K562 (cell line): Measurements from ENCODE around the gene ABI3BP. TPM values are rescaled to one million over a fixed set of nuclear protein-coding genes. Genes with fewer than 3 reads are reported as not detected.

Experiments used
- ATAC-seq: fragments of 200-7000 bp; cut with Tn5 transposase; 3 replicates; pipeline ENCODE4 v1.9.1; 2020; ENCODE audit warnings: moderate library complexity
- BruUV-seq: library from RNA; stranded (reverse); fragments of 400-500 nt; replicated peaks from 2 replicates; lab custom pipeline; 2021; lab: Mats Ljungman, UMichigan
- CTCF ChIA-PET: fragments of 300-600 bp; formaldehyde crosslinking; extraction: SDS; loops from one replicate; lab custom pipeline; 2021; ENCODE audit warnings: low intra/inter-chr PET ratio; lab: Yijun Ruan, JAX
- POLR2A ChIA-PET: fragments of 300-600, 350-650 bp; sonication (Branson Sonifier 250); formaldehyde crosslinking; extraction: SDS; loops from one replicate; lab custom pipeline; 2021; ENCODE audit warnings: antibody characterized with exemption, inconsistent platforms; lab: Yijun Ruan, JAX
- DNase-seq, 4 experiments: peaks; one replicate each; pipeline versions ENCODE4 v3.0.0 to v3.0.0-alpha.2; 2011 to 2018; ENCODE audit warnings: low spot score in 3 of 4, mixed read lengths in 3 of 4; ENCODE audit errors: extremely low read depth in 1 of 4
- FAIRE-seq: peaks from 2 replicates; lab custom pipeline; 2011; peaks lifted over from hg19 to GRCh38; lab: Jason Lieb, UNC
- H2AFZ ChIP-seq: 2 replicates; pipeline ENCODE4 v1.6.0; 2011; ENCODE audit warnings: low read depth, low read length, control low read depth, inconsistent platforms
- H3K27ac ChIP-seq: fragments of 200-600 bp; 3 replicates; pipeline ENCODE4 v1.8.0; 2011; ENCODE audit warnings: low read depth, mild to moderate bottlenecking, control low read depth, inconsistent platforms, low read length, moderate library complexity, mixed read lengths; ENCODE audit errors: extremely low read depth
- H3K27me3 ChIP-seq, 2 experiments: fragments of 300-600 bp in 1 of 2; 2 replicates in 1 of 2; 3 replicates in 1 of 2; pipeline versions ENCODE4 v1.6.0 to v1.8.0; 2011; ENCODE audit warnings: inconsistent platforms in 2 of 2, low read length in 2 of 2, mild to moderate bottlenecking in 1 of 2, mixed read lengths in 1 of 2, moderate library complexity in 1 of 2; ENCODE audit not compliant: control insufficient read depth in 2 of 2, insufficient read depth in 2 of 2
- H3K36me3 ChIP-seq: fragments of 300-600 bp; 3 replicates; pipeline ENCODE4 v1.8.0; 2011; ENCODE audit warnings: mild to moderate bottlenecking, low read length, inconsistent platforms; ENCODE audit not compliant: control insufficient read depth, insufficient read depth
- H3K4me1 ChIP-seq, 2 experiments: fragments of 200-600 bp in 1 of 2; replicated peaks in 1 of 2; 2 replicates in 1 of 2; 3 replicates in 1 of 2; pipeline versions ENCODE4 v1.5.1 to v1.8.0; 2011; ENCODE audit warnings: inconsistent platforms in 2 of 2, low read length in 2 of 2, mild to moderate bottlenecking in 1 of 2, mixed read lengths in 1 of 2, moderate library complexity in 1 of 2; ENCODE audit not compliant: control insufficient read depth in 2 of 2, insufficient read depth in 2 of 2
- H3K4me2 ChIP-seq: 2 replicates; pipeline ENCODE4 v1.6.1; 2011; ENCODE audit warnings: low read length, control low read depth, inconsistent platforms, mixed read lengths; ENCODE audit not compliant: insufficient read depth
- H3K4me3 ChIP-seq: fragments of 200-600 bp; sonication (generic), shearing (Covaris generic); 2 replicates; pipeline ENCODE4 v1.5.1; 2016; ENCODE audit warnings: control low read depth, inconsistent platforms
- H3K79me2 ChIP-seq: fragments of 200-600 bp; 3 replicates; pipeline ENCODE4 v1.8.0; 2011; ENCODE audit warnings: low read length, inconsistent platforms; ENCODE audit not compliant: control insufficient read depth, insufficient read depth
- H3K9ac ChIP-seq, 2 experiments: 2 replicates each; pipeline versions ENCODE4 v1.6.0 to v1.6.1; 2011; ENCODE audit warnings: low read depth in 2 of 2, low read length in 2 of 2, control low read depth in 1 of 2, inconsistent platforms in 1 of 2, mild to moderate bottlenecking in 1 of 2, mixed read lengths in 1 of 2; ENCODE audit not compliant: insufficient read depth in 1 of 2
- H3K9me1 ChIP-seq: one replicate; pipeline ENCODE4 v1.6.0; 2011; ENCODE audit warnings: inconsistent platforms, mild to moderate bottlenecking, low read length, moderate library complexity; ENCODE audit not compliant: control insufficient read depth, insufficient read depth
- H3K9me3 ChIP-seq: replicated peaks from 2 replicates; pipeline ENCODE4 v1.5.1; 2011; ENCODE audit warnings: low read depth, low read length, inconsistent platforms; ENCODE audit not compliant: control insufficient read depth, insufficient read depth
- H4K20me1 ChIP-seq: replicated peaks from 2 replicates; pipeline ENCODE4 v1.6.1; 2011; ENCODE audit warnings: low read length, inconsistent platforms, mixed read lengths; ENCODE audit not compliant: control insufficient read depth, insufficient read depth
- CHAMP1 ChIP-seq: fragments of 450-650 bp; IDR thresholded peaks from 2 replicates; pipeline ENCODE4 v1.6.1; 2016; ENCODE audit warnings: mild to moderate bottlenecking
- CHCHD3 ChIP-seq: fragments of 250-450 bp; sonication (Bioruptor Pico); IDR thresholded peaks from 2 replicates; pipeline ENCODE4 v2.1.2; 2022; ENCODE audit warnings: mild to moderate bottlenecking
- MAFK ChIP-seq: IDR thresholded peaks from 2 replicates; pipeline ENCODE4 v1.6.1; 2011; ENCODE audit warnings: low read length, improper control_type of control experiment
- TAF9B ChIP-seq: fragments of 450-650 bp; IDR thresholded peaks from 2 replicates; pipeline ENCODE4 v1.6.1; 2018; ENCODE audit warnings: mild to moderate bottlenecking; ENCODE audit not compliant: partially characterized antibody
- TBL1XR1 ChIP-seq, 2 experiments: IDR thresholded peaks; 2 replicates each; pipeline ENCODE4 v1.6.1; 2012; ENCODE audit warnings: improper control_type of control experiment in 2 of 2, low read length in 2 of 2, mild to moderate bottlenecking in 1 of 2
- ZNF124 ChIP-seq: sonication (generic); formaldehyde crosslinking; IDR thresholded peaks from 2 replicates; pipeline ENCODE4 v1.8.1; 2022; ENCODE audit warnings: missing genetic modification reagents
- ZNF143 ChIP-seq: sonication (generic); formaldehyde crosslinking; IDR thresholded peaks from 2 replicates; pipeline ENCODE4 v1.9.0; 2022; ENCODE audit warnings: mild to moderate bottlenecking, missing genetic modification reagents
- ZNF347 ChIP-seq: fragments of 450-650 bp; formaldehyde crosslinking; IDR thresholded peaks from 2 replicates; pipeline ENCODE4 v1.4.0; 2020; ENCODE audit warnings: low read depth, mild to moderate bottlenecking, moderate library complexity
- ZNF717 ChIP-seq: fragments of 250-450 bp; sonication (Bioruptor Pico); IDR thresholded peaks from 2 replicates; pipeline ENCODE4 v1.5.0; 2021
- WGBS: fragments of 100-300 bp; shearing (Covaris generic); methylation state at CpG from one replicate; pipeline ENCODE4 v1.1.6; 2016; ENCODE audit warnings: low coverage, mixed read lengths; ENCODE audit not compliant: insufficient coverage; ENCODE audit errors: missing lambda C conversion rate; 5-methylcytosine and 5-hydroxymethylcytosine counted together
- in situ Hi-C: fragments of 300-500 bp; cut with MboI; formaldehyde crosslinking; loops from 4 replicates; pipeline ENCODE4 v1.15.0; 2018; ENCODE audit warnings: inconsistent platforms, mixed read lengths
- intact Hi-C: fragments of 100-400 bp; cut with micrococcal nuclease; formaldehyde crosslinking; loops from 2 replicates; pipeline ENCODE4 v1.14.2; 2022
- polyA plus RNA-seq, 8 experiments: library from polyadenylated mRNA; depleted of rRNA in 4 of 8; stranded (reverse) in 5 of 8; unstranded in 3 of 8; fragments of >200 nt; fragmentation: Nextera tagmentation in 2 of 8; fragmentation: Illumina TruSeq in 1 of 8; extraction: Ambion mirVana in 2 of 8; extraction: Trizol in 1 of 8; gene quantifications; 2 replicates each; pipeline versions ENCODE4 v1.2.1 to v1.2.3, GENCODE V29; 2011 to 2014; ENCODE audit warnings: inconsistent platforms in 1 of 8, missing spikeins in 1 of 8
- total RNA-seq, 7 experiments: library from RNA; depleted of rRNA in 6 of 7; stranded (reverse); fragments of >200 nt in 6 of 7; fragmentation: Illumina TruSeq in 2 of 7; extraction: Trizol in 2 of 7; gene quantifications; 2 replicates each; pipeline versions ENCODE4 v1.2.1 to v1.2.3, GENCODE V29; 2011 to 2021; ENCODE audit warnings: low replicate concordance in 1 of 7
- TF ChIP-seq, protein P1 (sequence below): fragments of 450-650 bp; IDR thresholded peaks from 2 replicates; pipeline ENCODE4 v1.7.1; 2018; ENCODE audit warnings: mild to moderate bottlenecking, low read depth; ENCODE audit not compliant: partially characterized antibody
- TF ChIP-seq, protein P2 (sequence below): fragments of 450-650 bp; IDR thresholded peaks from 2 replicates; pipeline ENCODE4 v1.6.1; 2016; ENCODE audit warnings: low read depth, mild to moderate bottlenecking, moderate library complexity

ABI3BP gene
- total and polyA plus RNA-seq, 9 of the 15 experiments (the other 6 are each of a cell fraction or from before 2014, with no cell fraction given): 0.01 to 0.24 (median 0.06) TPM; not detected in 5

DNA sequence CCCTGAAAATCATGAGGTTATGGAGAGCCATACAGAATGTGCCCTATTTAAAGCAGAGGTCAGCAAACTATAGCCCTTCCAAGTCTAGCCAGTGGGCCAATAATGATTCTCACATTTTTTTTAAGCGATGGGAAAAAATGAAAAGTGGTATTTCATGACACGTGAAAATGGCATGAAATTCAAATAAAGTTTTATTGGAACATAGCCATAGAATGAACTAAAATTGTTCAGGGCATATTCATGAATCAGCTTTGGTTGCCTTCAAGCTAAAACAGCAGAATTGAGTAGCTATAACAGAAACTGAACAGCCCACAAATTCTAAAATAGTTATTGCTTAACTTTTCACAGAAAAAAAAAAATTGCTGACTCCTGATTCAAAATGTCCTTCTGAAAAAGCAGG, 179.4 kb downstream of the ABI3BP start (continued):
- no peak for TF ChIP-seq CHAMP1
- TF ChIP-seq ZNF347 (CRISPR knock-in tag): no peak
- TF ChIP-seq MAFK: no peak
- TF ChIP-seq ZNF717 (CRISPR knock-in tag): no peak
- TF ChIP-seq, all 486 proteins: peak for 1

- Histone ChIP-seq H3K4me3 (no peak overlapping the region), H3K27ac (no peak overlapping the region), H3K4me1 (no peaks in the 10 kb centered on the region), H3K79me2 (no peaks in the 10 kb centered on the region), H2AFZ (no peak overlapping the region), H3K9ac (no peak overlapping the region), H3K27me3 (no peaks in the 10 kb centered on the region; a peak in 1 of 5 replicates), H3K9me3 (no peaks in the 10 kb centered on the region), H3K4me2 (no peak overlapping the region), H4K20me1 (no peaks in the 10 kb centered on the region), H3K36me3 (no peaks in the 10 kb centered on the region), H3K9me1 (no peaks in the 10 kb centered on the region)
- ATAC-seq: no peak
- POLR2A ChIA-PET: no interaction called here
- WGBS: 0% methylated on average over 6 of the region's 6 CpGs
- FAIRE-seq: no peak
- CTCF ChIA-PET: no interaction called here
- intact Hi-C loops: no loop called here
- no TSS peak for BruUV-seq
- no peak for TF ChIP-seq CHCHD3 (CRISPR knock-in tag)
- TF ChIP-seq TBL1XR1 (IDR thresholded peaks at IDR 0.05; ENCODE audit: low read length in 2 of 2): no peak
- TF ChIP-seq ZNF143 (CRISPR knock-in tag): no peak
- TF ChIP-seq, protein P1, sequence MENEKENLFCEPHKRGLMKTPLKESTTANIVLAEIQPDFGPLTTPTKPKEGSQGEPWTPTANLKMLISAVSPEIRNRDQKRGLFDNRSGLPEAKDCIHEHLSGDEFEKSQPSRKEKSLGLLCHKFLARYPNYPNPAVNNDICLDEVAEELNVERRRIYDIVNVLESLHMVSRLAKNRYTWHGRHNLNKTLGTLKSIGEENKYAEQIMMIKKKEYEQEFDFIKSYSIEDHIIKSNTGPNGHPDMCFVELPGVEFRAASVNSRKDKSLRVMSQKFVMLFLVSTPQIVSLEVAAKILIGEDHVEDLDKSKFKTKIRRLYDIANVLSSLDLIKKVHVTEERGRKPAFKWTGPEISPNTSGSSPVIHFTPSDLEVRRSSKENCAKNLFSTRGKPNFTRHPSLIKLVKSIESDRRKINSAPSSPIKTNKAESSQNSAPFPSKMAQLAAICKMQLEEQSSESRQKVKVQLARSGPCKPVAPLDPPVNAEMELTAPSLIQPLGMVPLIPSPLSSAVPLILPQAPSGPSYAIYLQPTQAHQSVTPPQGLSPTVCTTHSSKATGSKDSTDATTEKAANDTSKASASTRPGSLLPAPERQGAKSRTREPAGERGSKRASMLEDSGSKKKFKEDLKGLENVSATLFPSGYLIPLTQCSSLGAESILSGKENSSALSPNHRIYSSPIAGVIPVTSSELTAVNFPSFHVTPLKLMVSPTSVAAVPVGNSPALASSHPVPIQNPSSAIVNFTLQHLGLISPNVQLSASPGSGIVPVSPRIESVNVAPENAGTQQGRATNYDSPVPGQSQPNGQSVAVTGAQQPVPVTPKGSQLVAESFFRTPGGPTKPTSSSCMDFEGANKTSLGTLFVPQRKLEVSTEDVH: no peak
- TF ChIP-seq TAF9B: no peak
- TF ChIP-seq, protein P2, sequence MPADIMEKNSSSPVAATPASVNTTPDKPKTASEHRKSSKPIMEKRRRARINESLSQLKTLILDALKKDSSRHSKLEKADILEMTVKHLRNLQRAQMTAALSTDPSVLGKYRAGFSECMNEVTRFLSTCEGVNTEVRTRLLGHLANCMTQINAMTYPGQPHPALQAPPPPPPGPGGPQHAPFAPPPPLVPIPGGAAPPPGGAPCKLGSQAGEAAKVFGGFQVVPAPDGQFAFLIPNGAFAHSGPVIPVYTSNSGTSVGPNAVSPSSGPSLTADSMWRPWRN: no peak
- TF ChIP-seq ZNF124 (CRISPR knock-in tag): no peak
- no peak for DNase-seq
- in situ Hi-C loops: no loop called here
These were observed 181.3 kb downstream of the ABI3BP start for GRCh38 chr3:100811779-100812507.
